HEK293 (cell line): ENCODE data around the gene VWA5B1.

ENCODE experiments used
- CTCF ChIA-PET: fragments of 350-600 bp; formaldehyde crosslinking; extraction: SDS; loops from one replicate; lab custom pipeline; 2021; ENCODE audit warnings: antibody characterized with exemption; lab: Yijun Ruan, JAX
- POLR2A ChIA-PET: fragments of 300-600 bp; formaldehyde crosslinking; extraction: SDS; loops from one replicate; lab custom pipeline; 2020; ENCODE audit warnings: antibody characterized with exemption, inconsistent platforms; lab: Yijun Ruan, JAX
- H3K27ac ChIP-seq: fragments of 200-500 bp; sonication (Bioruptor generic); 2 replicates; pipeline ENCODE4 v1.5.1; 2014; ENCODE audit warnings: low read depth, low read length, control low read depth, inconsistent platforms; ENCODE audit errors: extremely low read depth
- H3K36me3 ChIP-seq, 2 experiments: fragments of 200-500 bp in 1 of 2; sonication (Bioruptor generic) in 1 of 2; 1 replicate in 1 of 2; 2 replicates in 1 of 2; pipeline ENCODE4 v1.5.1; 2014 to 2017; ENCODE audit warnings: inconsistent platforms in 2 of 2, low read length in 2 of 2; ENCODE audit not compliant: control insufficient read depth in 2 of 2, insufficient read depth in 1 of 2
- H3K4me1 ChIP-seq: fragments of 200-500 bp; sonication (Bioruptor generic); 2 replicates; pipeline ENCODE4 v1.5.1; 2014; ENCODE audit warnings: mild to moderate bottlenecking, low read length, inconsistent platforms; ENCODE audit not compliant: control insufficient read depth, insufficient read depth
- H3K4me3 ChIP-seq: 2 replicates; pipeline ENCODE4 v1.5.1; 2011; ENCODE audit warnings: low read depth, mild to moderate bottlenecking, control low read depth, low read length, moderate library complexity
- H3K9me3 ChIP-seq: fragments of 200-500 bp; sonication (Bioruptor generic); 2 replicates; pipeline ENCODE4 v1.5.1; 2014; ENCODE audit warnings: low read depth, low read length, inconsistent platforms; ENCODE audit not compliant: control insufficient read depth, insufficient read depth
- GLI2 ChIP-seq: fragments of 450-650 bp; formaldehyde crosslinking; IDR thresholded peaks from 2 replicates; pipeline ENCODE4; 2017; ENCODE audit warnings: missing biosample characterization, missing genetic modification characterization, low read depth, borderline replicate concordance
- GLIS1 ChIP-seq: fragments of 450-650 bp; formaldehyde crosslinking; IDR thresholded peaks from 2 replicates; pipeline ENCODE4 v1.5.1; 2016; ENCODE audit warnings: missing biosample characterization, missing genetic modification characterization
- HIC1 ChIP-seq: fragments of 450-650 bp; formaldehyde crosslinking; IDR thresholded peaks from 2 replicates; pipeline ENCODE4 v1.5.1; 2016; ENCODE audit warnings: missing biosample characterization, missing genetic modification characterization
- KLF7 ChIP-seq: fragments of 450-650 bp; formaldehyde crosslinking; IDR thresholded peaks from 2 replicates; pipeline ENCODE4 v1.5.1; 2016; ENCODE audit warnings: missing biosample characterization, missing genetic modification characterization, borderline replicate concordance
- TCF7L2 ChIP-seq: IDR thresholded peaks from 2 replicates; pipeline ENCODE4 v1.6.1; 2011; ENCODE audit warnings: low read depth, mild to moderate bottlenecking, inconsistent platforms, low read length, moderate library complexity, borderline replicate concordance
- TRIM28 ChIP-seq: IDR thresholded peaks from 2 replicates; pipeline ENCODE4 v1.6.1; 2011; ENCODE audit warnings: low read length, control low read depth, borderline replicate concordance
- ZEB2 ChIP-seq: fragments of 450-650 bp; formaldehyde crosslinking; IDR thresholded peaks from 2 replicates; pipeline ENCODE4 v1.5.1; 2016; ENCODE audit warnings: missing biosample characterization, missing genetic modification characterization
- ZIC2 ChIP-seq: fragments of 450-650 bp; formaldehyde crosslinking; IDR thresholded peaks from 2 replicates; pipeline ENCODE4 v1.5.1; 2016; ENCODE audit warnings: missing biosample characterization, missing genetic modification characterization
- ZNF223 ChIP-seq: fragments of 450-650 bp; formaldehyde crosslinking; IDR thresholded peaks from 2 replicates; pipeline ENCODE4 v1.5.1; 2016; ENCODE audit warnings: missing biosample characterization, missing genetic modification characterization
- ZNF341 ChIP-seq: fragments of 450-650 bp; formaldehyde crosslinking; IDR thresholded peaks from 2 replicates; pipeline ENCODE4; 2016; ENCODE audit warnings: low read depth, missing biosample characterization, missing genetic modification characterization
- ZNF518A ChIP-seq: fragments of 450-650 bp; formaldehyde crosslinking; conservative IDR thresholded peaks from 2 replicates; pipeline ENCODE4 v1.5.1; 2016; ENCODE audit warnings: low read depth, missing biosample characterization, missing genetic modification characterization
- ZNF521 ChIP-seq: fragments of 450-650 bp; formaldehyde crosslinking; IDR thresholded peaks from 2 replicates; pipeline ENCODE4 v1.5.1; 2017; ENCODE audit warnings: missing biosample characterization, mild to moderate bottlenecking, missing genetic modification characterization
- ZNF530 ChIP-seq: fragments of 450-650 bp; formaldehyde crosslinking; IDR thresholded peaks from 2 replicates; pipeline ENCODE4 v1.5.1; 2016; ENCODE audit warnings: low read depth, missing biosample characterization, missing genetic modification characterization
- ZNF555 ChIP-seq: fragments of 450-650 bp; formaldehyde crosslinking; conservative IDR thresholded peaks from 2 replicates; pipeline ENCODE4 v1.5.1; 2017; ENCODE audit warnings: missing biosample characterization, mild to moderate bottlenecking, missing genetic modification characterization, inconsistent platforms
- ZNF654 ChIP-seq: fragments of 450-650 bp; formaldehyde crosslinking; IDR thresholded peaks from 2 replicates; pipeline ENCODE4 v1.5.1; 2016; ENCODE audit warnings: low read depth, missing biosample characterization, missing genetic modification characterization
- ZNF701 ChIP-seq: fragments of 450-650 bp; formaldehyde crosslinking; IDR thresholded peaks from 2 replicates; pipeline ENCODE4 v1.5.1; 2016; ENCODE audit warnings: missing biosample characterization, missing genetic modification characterization
- ZNF768 ChIP-seq: fragments of 450-650 bp; formaldehyde crosslinking; IDR thresholded peaks from 2 replicates; pipeline ENCODE4 v1.5.1; 2018; ENCODE audit warnings: missing biosample characterization, mild to moderate bottlenecking, missing genetic modification characterization
- TF ChIP-seq, protein P1 (sequence below): fragments of 450-650 bp; formaldehyde crosslinking; IDR thresholded peaks from 2 replicates; pipeline ENCODE4 v1.5.1; 2016; ENCODE audit warnings: missing biosample characterization, missing genetic modification characterization
- TF ChIP-seq, protein P2 (sequence below): fragments of 450-650 bp; formaldehyde crosslinking; conservative IDR thresholded peaks from 2 replicates; pipeline ENCODE4 v1.5.1; 2016; ENCODE audit warnings: low read depth, missing biosample characterization, missing genetic modification characterization

The VWA5B1 gene

DNA sequence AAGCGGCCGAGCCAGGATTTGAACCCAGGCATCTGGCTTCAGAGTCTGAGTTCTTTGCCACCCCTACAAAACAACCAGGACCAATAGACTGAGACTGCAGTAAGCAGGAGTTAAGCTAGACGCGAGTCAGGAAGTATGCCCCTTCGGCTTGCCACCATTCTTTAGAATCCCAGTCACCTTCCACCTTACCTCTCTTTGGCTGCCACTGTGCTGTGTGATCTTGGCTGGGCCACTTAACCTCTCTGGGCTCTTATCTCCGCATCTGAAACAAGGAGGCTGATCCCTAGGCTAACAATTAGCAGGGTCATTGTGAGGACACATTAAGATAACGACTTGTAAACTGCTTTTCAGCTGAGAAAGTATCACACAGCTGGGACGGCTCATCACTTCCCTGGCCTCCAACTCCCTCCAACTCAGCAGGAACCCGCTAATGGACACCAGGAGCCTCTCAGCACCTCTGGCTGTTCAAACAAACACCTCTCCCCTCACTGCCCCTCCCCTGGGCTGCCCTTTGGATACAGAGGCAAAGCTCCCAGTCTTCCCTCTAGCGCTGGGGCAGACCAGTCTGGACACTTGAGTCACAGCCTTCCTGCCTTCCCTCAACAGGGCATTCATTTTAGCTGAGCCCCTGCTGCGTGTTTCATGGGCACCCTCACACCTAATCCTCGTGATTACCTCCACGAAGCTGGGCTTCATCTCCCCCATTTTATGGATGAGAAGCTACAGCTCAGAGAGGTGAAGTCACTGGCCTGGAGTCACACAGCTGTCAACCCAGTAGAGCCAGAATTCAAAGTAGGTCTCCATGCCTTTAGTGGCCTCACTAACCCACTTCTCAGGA lies 112.1 kb downstream of the VWA5B1 start:
- no peak overlapping the region for H3K27ac ChIP-seq
- POLR2A ChIA-PET: no interaction called here
- H3K4me3 ChIP-seq: no peak overlapping the region
- no peak for TF ChIP-seq ZNF555 (tag by site-specific recombination)
- no peak for TF ChIP-seq GLI2 (tag by site-specific recombination)
- TF ChIP-seq HIC1 (tag by site-specific recombination): no peak
- TF ChIP-seq ZNF521: no peak
- TF ChIP-seq ZIC2 (tag by site-specific recombination): peak; percentile 92
- TF ChIP-seq ZNF530 (tag by site-specific recombination): no peak
- TF ChIP-seq TRIM28: no peak
- 0 out of 2 replicates have a peak, but pooled peaks have one; percentile 10 for TF ChIP-seq GLIS1
- peak; percentile 77 for TF ChIP-seq ZNF768
- TF ChIP-seq TCF7L2: no peak
- TF ChIP-seq ZNF654 (tag by site-specific recombination): no peak
- TF ChIP-seq, protein P1, sequence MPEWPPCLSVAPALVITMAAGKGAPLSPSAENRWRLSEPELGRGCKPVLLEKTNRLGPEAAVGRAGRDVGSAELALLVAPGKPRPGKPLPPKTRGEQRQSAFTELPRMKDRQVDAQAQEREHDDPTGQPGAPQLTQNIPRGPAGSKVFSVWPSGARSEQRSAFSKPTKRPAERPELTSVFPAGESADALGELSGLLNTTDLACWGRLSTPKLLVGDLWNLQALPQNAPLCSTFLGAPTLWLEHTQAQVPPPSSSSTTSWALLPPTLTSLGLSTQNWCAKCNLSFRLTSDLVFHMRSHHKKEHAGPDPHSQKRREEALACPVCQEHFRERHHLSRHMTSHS (tag by site-specific recombination): no peak
- TF ChIP-seq, protein P2, sequence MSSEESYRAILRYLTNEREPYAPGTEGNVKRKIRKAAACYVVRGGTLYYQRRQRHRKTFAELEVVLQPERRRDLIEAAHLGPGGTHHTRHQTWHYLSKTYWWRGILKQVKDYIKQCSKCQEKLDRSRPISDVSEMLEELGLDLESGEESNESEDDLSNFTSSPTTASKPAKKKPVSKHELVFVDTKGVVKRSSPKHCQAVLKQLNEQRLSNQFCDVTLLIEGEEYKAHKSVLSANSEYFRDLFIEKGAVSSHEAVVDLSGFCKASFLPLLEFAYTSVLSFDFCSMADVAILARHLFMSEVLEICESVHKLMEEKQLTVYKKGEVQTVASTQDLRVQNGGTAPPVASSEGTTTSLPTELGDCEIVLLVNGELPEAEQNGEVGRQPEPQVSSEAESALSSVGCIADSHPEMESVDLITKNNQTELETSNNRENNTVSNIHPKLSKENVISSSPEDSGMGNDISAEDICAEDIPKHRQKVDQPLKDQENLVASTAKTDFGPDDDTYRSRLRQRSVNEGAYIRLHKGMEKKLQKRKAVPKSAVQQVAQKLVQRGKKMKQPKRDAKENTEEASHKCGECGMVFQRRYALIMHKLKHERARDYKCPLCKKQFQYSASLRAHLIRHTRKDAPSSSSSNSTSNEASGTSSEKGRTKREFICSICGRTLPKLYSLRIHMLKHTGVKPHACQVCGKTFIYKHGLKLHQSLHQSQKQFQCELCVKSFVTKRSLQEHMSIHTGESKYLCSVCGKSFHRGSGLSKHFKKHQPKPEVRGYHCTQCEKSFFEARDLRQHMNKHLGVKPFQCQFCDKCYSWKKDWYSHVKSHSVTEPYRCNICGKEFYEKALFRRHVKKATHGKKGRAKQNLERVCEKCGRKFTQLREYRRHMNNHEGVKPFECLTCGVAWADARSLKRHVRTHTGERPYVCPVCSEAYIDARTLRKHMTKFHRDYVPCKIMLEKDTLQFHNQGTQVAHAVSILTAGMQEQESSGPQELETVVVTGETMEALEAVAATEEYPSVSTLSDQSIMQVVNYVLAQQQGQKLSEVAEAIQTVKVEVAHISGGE (tag by site-specific recombination): no peak
- peak; percentile 33; the same call in 1 of the 2 replicates for TF ChIP-seq ZNF341
- TF ChIP-seq ZNF701 (tag by site-specific recombination): no peak
- TF ChIP-seq, all 188 proteins: peak for 4
- H3K9me3 ChIP-seq: no peaks in the 10 kb centered on the region
- H3K4me1 ChIP-seq: no peaks in the 10 kb centered on the region
- CTCF ChIA-PET: interaction anchor here (0.6 to 2.2 kb wide), 5 partner anchors 22 to 100 kb away, joined by 3 to 6 read pairs (median 4); no protein-coding TSS in a partner anchor
- H3K36me3 ChIP-seq: no peaks in the 10 kb centered on the region

DNA sequence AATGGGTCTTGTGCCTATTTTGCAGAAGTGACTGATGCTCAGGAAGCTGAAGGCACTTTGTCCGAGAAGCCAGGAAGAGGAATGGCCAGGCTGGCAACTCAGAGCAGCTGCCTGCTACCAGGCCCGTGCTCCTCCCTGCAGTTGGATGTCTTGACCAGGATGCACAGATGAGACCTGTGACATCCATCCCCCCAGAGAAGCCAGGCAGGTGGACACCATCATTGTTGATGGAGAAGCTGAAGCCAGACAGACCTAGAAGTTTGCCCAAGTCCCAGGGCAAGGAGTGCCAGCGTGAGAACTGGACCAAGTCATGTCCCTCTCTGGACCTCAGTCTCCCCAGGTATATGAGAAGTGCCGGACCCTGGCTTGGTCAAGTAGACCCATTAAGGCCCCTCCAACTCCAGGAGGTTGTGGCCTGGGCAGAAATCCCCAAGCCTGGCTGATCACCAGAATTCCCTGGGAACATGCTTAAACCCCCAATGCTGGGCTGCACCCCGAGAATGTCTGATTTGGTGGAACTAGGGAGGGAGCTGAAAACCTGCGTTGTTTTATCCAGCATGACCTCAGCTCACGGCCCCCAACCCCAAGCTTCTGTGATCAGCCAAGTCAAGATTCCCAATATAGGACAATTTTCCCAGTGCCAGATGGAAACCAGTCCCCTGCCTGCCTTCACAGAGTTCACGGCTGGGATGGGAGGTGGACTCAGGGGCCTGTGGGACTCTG lies 112.9 kb downstream of the VWA5B1 start:
- Histone ChIP-seq H3K4me3 (no peak overlapping the region), H3K36me3 (no peaks in the 10 kb centered on the region), H3K4me1 (no peaks in the 10 kb centered on the region), H3K27ac (no peak overlapping the region), H3K9me3 (no peaks in the 10 kb centered on the region)
- ChIA-PET POLR2A (no interaction called here), CTCF (interaction anchor here (0.6 to 2.2 kb wide), 5 partner anchors 21 to 321 kb away, joined by 3 to 6 read pairs (median 3); no protein-coding TSS in a partner anchor)
- no peak for TF ChIP-seq HIC1 (tag by site-specific recombination)
- no peak for TF ChIP-seq ZNF223 (tag by site-specific recombination)
- TF ChIP-seq ZNF518A (tag by site-specific recombination): no peak
- no peak for TF ChIP-seq KLF7 (tag by site-specific recombination)
- TF ChIP-seq ZEB2 (tag by site-specific recombination): no peak
